PC-9 (cell line): Measurements from ENCODE around the gene MICAL3.

Source experiments
- CTCF ChIP-seq: fragments of 200-600 bp; sonication (generic); conservative IDR thresholded peaks from 2 replicates; pipeline ENCODE4 v1.6.1; 2017; ENCODE audit warnings: mixed run types, antibody characterized with exemption, mild to moderate bottlenecking, moderate library complexity
- EZH2 ChIP-seq: fragments of 200-600 bp; sonication (generic); IDR thresholded peaks from 2 replicates; pipeline ENCODE4 v1.8.0; 2017; ENCODE audit warnings: antibody characterized with exemption, low read depth

GRCh38 chr22:17829695-17830042 is 194.7 kb downstream of the MICAL3 start:
- TF ChIP-seq CTCF (no peak), EZH2 (no peak)
